Coronary artery (tissue), 2 donors: ENCODE data around the gene PRH2.

Source experiments
- DNase-seq: peaks from one replicate; pipeline ENCODE4 v3.0.0-alpha.2; 2017; ENCODE audit warnings: low spot score
- H3K27ac ChIP-seq, 2 donors: fragments of 200-600 bp; sonication (generic); one replicate each; pipeline ENCODE4 v1.5.1; 2016 to 2019
- H3K4me3 ChIP-seq: fragments of 200-600 bp; sonication (generic); 2 replicates; pipeline ENCODE4 v1.5.1; 2016; ENCODE audit warnings: mild to moderate bottlenecking, moderate library complexity
- TF ChIP-seq, protein P1 (sequence below): fragments of 200-600 bp; sonication (generic); IDR thresholded peaks from one replicate; pipeline ENCODE4 v1.5.1; 2019; ENCODE audit warnings: antibody characterized with exemption

Gene PRH2

DNA sequence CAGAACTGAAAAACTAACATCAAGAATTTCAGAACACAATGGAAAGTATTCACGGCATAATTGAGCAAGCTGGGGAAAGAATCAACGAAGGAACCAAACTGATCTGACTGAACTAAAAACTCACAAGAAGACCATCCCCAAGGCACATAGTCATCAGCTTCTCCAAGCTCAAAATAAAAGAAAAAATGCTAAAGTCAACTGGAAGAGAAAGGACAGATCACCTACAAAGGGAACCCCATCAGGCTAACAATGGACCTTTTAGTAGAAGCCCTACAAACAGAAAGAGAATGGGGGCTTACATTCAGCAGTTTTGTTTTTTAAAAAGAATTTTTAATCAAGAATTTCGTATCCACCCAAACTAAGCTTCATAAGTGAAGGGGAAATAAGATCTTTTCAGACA is 45.9 kb downstream of the PRH2 start:
- no peak for DNase-seq
- H3K27ac ChIP-seq, result no peak overlapping the region
- TF ChIP-seq, protein P1, sequence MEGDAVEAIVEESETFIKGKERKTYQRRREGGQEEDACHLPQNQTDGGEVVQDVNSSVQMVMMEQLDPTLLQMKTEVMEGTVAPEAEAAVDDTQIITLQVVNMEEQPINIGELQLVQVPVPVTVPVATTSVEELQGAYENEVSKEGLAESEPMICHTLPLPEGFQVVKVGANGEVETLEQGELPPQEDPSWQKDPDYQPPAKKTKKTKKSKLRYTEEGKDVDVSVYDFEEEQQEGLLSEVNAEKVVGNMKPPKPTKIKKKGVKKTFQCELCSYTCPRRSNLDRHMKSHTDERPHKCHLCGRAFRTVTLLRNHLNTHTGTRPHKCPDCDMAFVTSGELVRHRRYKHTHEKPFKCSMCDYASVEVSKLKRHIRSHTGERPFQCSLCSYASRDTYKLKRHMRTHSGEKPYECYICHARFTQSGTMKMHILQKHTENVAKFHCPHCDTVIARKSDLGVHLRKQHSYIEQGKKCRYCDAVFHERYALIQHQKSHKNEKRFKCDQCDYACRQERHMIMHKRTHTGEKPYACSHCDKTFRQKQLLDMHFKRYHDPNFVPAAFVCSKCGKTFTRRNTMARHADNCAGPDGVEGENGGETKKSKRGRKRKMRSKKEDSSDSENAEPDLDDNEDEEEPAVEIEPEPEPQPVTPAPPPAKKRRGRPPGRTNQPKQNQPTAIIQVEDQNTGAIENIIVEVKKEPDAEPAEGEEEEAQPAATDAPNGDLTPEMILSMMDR, result no peak
- no peak overlapping the region for H3K4me3 ChIP-seq

DNA sequence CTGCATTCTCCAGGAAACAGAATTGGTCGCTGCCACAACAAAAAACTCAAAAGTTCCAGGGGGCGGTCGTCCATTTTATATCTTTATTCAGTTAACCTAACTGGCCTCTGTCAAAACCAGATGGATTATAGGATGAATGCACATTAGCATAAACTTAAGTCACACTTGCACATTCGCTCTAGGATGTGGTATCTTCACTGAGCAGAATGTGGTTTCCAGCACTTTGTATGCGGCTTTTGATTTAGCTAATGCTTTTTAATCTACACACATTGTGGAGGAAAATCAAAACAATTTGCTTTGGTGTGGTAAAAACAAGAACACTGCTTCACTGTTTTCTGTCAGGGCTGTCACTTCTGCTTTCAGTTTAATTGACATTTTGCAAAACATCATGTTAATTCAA is 53.2 kb downstream of the PRH2 start:
- no peak overlapping the region for H3K4me3 ChIP-seq
- TF ChIP-seq, protein P1, result no peak
- no peak overlapping the region for H3K27ac ChIP-seq
- no peak for DNase-seq
